AG04450 (cell line): Measurements from ENCODE around the gene CRIM1. TPM values are rescaled to one million over a fixed set of nuclear protein-coding genes. Genes with fewer than 3 reads are reported as not detected.

ENCODE experiments used
- CTCF ChIA-PET: fragments of 300-600, 350-600 bp; formaldehyde crosslinking; extraction: SDS; loops from one replicate; lab custom pipeline; 2022; ENCODE audit warnings: antibody characterized with exemption, inconsistent platforms; lab: Charles Lee
- POLR2A ChIA-PET: fragments of 350-600 bp; formaldehyde crosslinking; extraction: SDS; loops from one replicate; lab custom pipeline; 2021; ENCODE audit warnings: antibody characterized with exemption, inconsistent platforms; lab: Yijun Ruan, JAX
- DNase-seq: peaks from one replicate; pipeline ENCODE4 v3.0.0-alpha.2; 2011; ENCODE audit warnings: low read depth, low spot score
- H3K27ac ChIP-seq: one replicate; pipeline ENCODE4 v1.5.1; 2012; ENCODE audit warnings: low read depth, low read length, control low read depth
- H3K27me3 ChIP-seq: one replicate; pipeline ENCODE4 v1.6.0; 2012; ENCODE audit warnings: low read length; ENCODE audit not compliant: control insufficient read depth, insufficient read depth
- H3K4me3 ChIP-seq: 2 replicates; pipeline ENCODE4 v1.5.1; 2011; ENCODE audit warnings: mild to moderate bottlenecking, low read depth, low read length, control low read depth
- H3K9me3 ChIP-seq: 2 replicates; pipeline ENCODE4 v1.5.1; 2012; ENCODE audit warnings: low read length; ENCODE audit not compliant: control insufficient read depth, insufficient read depth
- CTCF ChIP-seq: IDR thresholded peaks from 2 replicates; pipeline ENCODE4 v1.5.1; 2011; ENCODE audit warnings: low read depth, low read length, control low read depth, inconsistent platforms
- polyA plus RNA-seq: library from polyadenylated mRNA; depleted of rRNA; stranded (reverse); fragments of >200 nt; gene quantifications from 2 replicates; pipeline ENCODE4 v1.2.3, GENCODE V29; 2011

Gene CRIM1
- polyA plus RNA-seq, 1 experiment, result 142 TPM

GRCh38 chr2:36446294-36446693 is 90.7 kb downstream of the CRIM1 start:
- CTCF ChIA-PET, result no interaction called here
- no peak overlapping the region for H3K27ac ChIP-seq
- H3K9me3 ChIP-seq, result no peaks in the 10 kb centered on the region
- POLR2A ChIA-PET, result no interaction called here
- DNase-seq, result no peak
- no peak for TF ChIP-seq CTCF
- H3K4me3 ChIP-seq, result no peak overlapping the region
- H3K27me3 ChIP-seq, result no peaks in the 10 kb centered on the region

- H3K9me3 ChIP-seq, result no peaks in the 10 kb centered on the region
- DNase-seq, result no peak
- H3K27me3 ChIP-seq, result no peaks in the 10 kb centered on the region
- peak overlapping the region; percentile 65 for H3K27ac ChIP-seq
- POLR2A ChIA-PET, result interaction anchor here (0.6 to 3.5 kb wide), 3 partner anchors 36 to 93 kb away, joined by 3 to 20 read pairs (median 4); partner anchors contain the start of gene CRIM1
- no peak overlapping the region for H3K4me3 ChIP-seq
- no peak for TF ChIP-seq CTCF
- CTCF ChIA-PET, result interaction anchor here (0.6 to 1.8 kb wide), 3 partner anchors 91 to 215 kb away, joined by 3 to 6 read pairs (median 4); no protein-coding TSS in a partner anchor
These were observed 93.6 kb downstream of the CRIM1 start for GRCh38 chr2:36449213-36449612.

GRCh38 chr2:36449943-36450392 is 94.4 kb downstream of the CRIM1 start:
- no peak for TF ChIP-seq CTCF
- POLR2A ChIA-PET, result interaction anchor here (1.6 to 3.5 kb wide), 2 partner anchors 11 to 36 kb away, joined by 5 to 20 read pairs; no protein-coding TSS in a partner anchor
- Histone ChIP-seq H3K27ac (peak overlapping the region; percentile 80), H3K27me3 (no peaks in the 10 kb centered on the region), H3K4me3 (no peak overlapping the region), H3K9me3 (no peaks in the 10 kb centered on the region)
- no peak for DNase-seq
- CTCF ChIA-PET, result interaction anchor here (0.7 to 1.0 kb wide), 2 partner anchors 12 to 92 kb away, joined by 3 to 4 read pairs; no protein-coding TSS in a partner anchor

GRCh38 chr2:36450466-36451196 is 95.1 kb downstream of the CRIM1 start:
- ChIA-PET POLR2A (interaction anchor here (1.6 to 3.5 kb wide), 5 partner anchors 11 to 95 kb away, joined by 5 to 20 read pairs (median 7); partner anchors contain the start of gene CRIM1), CTCF (interaction anchor here (1.0 kb wide), 1 partner anchor 12 kb away, joined by 3 read pairs; no protein-coding TSS in a partner anchor)
- H3K27me3 ChIP-seq, result no peaks in the 10 kb centered on the region
- DNase-seq, result no peak
- peak overlapping the region; percentile 48 for H3K27ac ChIP-seq
- H3K4me3 ChIP-seq, result no peak overlapping the region
- no peak for TF ChIP-seq CTCF
- no peaks in the 10 kb centered on the region for H3K9me3 ChIP-seq

- peak overlapping the region; percentile 73 for H3K27ac ChIP-seq
- ChIA-PET POLR2A (interaction anchor here (1.0 to 3.5 kb wide), 7 partner anchors 10 to 96 kb away, joined by 3 to 20 read pairs (median 7); partner anchors contain the start of gene CRIM1), CTCF (no interaction called here)
- no peak for DNase-seq
- H3K27me3 ChIP-seq, result no peaks in the 10 kb centered on the region
- no peaks in the 10 kb centered on the region for H3K9me3 ChIP-seq
- TF ChIP-seq CTCF, result no peak
- H3K4me3 ChIP-seq, result no peak overlapping the region
These were observed 95.9 kb downstream of the CRIM1 start for GRCh38 chr2:36451512-36451911.
